ENCODE data around the gene P2RX1. TPM values are rescaled to one million over a fixed set of nuclear protein-coding genes. Genes with fewer than 3 reads are reported as not detected.
A peak's percentile ranks its signal among the peaks of the same experiment; 100 is the strongest.

The P2RX1 gene
- total RNA-seq, 1 donor from 2014 or later = 8.7 TPM

DNA sequence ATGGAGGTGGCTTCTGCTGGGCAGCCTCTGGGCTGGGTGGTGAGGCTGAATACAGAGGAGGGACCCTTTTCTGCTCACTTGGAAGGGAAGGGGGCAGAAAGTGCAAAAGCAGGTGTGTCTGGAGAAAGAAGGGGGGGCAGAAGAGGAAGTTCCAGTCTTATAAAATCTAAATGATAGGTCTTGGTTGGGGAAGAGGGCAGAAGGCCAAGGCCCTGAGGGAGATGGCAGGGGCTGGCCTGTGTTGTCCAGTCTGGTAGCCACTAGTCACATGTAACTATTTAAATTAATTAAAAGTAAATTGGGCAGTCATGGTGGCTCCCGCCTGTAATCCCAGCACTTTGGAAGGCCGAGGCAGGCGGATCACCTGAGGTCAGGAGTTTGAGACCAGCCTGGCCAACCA, 20.9 kb downstream of the P2RX1 start:
- peak overlapping the region; percentile 85 for H3K27ac ChIP-seq

DNA sequence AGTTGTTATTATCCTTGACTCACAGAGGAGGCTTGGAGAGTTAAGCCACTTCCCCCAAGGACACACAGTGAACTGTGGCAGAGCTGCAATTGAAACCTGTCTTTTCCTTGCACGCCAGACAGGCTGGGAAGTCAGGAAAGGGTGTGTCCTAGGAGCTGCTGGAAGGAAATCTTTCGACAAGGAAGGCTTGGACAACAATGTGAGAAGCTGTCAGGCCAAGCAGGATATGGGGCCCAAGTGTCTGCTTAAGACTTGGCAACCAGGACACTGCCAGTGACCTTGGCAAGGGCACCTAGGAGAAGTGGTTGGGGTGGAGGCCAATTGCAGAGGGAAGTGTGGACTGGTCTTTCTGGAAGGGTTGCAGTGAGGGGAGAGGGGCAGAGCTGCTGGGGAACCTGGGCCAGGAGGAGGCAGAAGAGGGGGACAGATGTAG, 21.3 kb downstream of the P2RX1 start:
- Histone ChIP-seq H3K4me3 (no peak overlapping the region), H3K27ac (peak overlapping the region; percentile 85), H3K27me3 (ENCODE audit: low read depth) (no peaks in the 10 kb centered on the region), H3K4me1 (peaks cover 53% of the 10 kb centered on the region), H3K9me3 (no peaks in the 10 kb centered on the region), H3K36me3 (no peaks in the 10 kb centered on the region)
- intact Hi-C loops (cut with DNase I) = no loop called here
- peak; percentile 2 to 21 for ATAC-seq
- DNase-seq = peak; percentile 70
- TF ChIP-seq, protein P1, sequence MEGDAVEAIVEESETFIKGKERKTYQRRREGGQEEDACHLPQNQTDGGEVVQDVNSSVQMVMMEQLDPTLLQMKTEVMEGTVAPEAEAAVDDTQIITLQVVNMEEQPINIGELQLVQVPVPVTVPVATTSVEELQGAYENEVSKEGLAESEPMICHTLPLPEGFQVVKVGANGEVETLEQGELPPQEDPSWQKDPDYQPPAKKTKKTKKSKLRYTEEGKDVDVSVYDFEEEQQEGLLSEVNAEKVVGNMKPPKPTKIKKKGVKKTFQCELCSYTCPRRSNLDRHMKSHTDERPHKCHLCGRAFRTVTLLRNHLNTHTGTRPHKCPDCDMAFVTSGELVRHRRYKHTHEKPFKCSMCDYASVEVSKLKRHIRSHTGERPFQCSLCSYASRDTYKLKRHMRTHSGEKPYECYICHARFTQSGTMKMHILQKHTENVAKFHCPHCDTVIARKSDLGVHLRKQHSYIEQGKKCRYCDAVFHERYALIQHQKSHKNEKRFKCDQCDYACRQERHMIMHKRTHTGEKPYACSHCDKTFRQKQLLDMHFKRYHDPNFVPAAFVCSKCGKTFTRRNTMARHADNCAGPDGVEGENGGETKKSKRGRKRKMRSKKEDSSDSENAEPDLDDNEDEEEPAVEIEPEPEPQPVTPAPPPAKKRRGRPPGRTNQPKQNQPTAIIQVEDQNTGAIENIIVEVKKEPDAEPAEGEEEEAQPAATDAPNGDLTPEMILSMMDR (IDR thresholded peaks at IDR 0.05) = no peak

More for the DNA sequence above, 20.9 kb downstream of the P2RX1 start:
- H3K9me3 ChIP-seq = no peaks in the 10 kb centered on the region
- peaks cover 48% of the 10 kb centered on the region for H3K4me1 ChIP-seq
- ATAC-seq (no peak), DNase-seq (no peak)
- TF ChIP-seq, protein P1 (IDR thresholded peaks at IDR 0.05) = no peak
- H3K27me3 ChIP-seq (ENCODE audit: low read depth) = no peaks in the 10 kb centered on the region
- H3K4me3 ChIP-seq = no peak overlapping the region
- no peaks in the 10 kb centered on the region for H3K36me3 ChIP-seq
- intact Hi-C loops (cut with DNase I) = no loop called here

DNA sequence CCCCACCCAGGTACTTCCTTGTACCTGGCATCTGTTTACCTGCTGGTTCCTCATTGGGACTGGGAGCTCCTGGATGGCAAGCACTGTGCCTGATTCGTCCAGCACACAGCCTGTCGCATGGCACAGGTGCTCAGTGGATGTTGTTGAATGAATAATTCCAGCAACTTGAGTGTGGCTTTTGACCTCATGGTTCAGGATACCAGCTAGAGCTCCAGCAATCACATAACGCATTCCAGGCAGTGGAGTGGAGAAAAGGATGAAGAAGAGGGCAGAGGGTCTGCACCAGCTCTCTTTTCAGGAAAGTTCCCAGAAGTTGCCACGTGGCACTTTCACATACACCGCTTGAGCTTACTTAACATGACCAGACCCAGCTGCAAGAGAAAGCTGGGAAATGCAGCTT, 22.1 kb downstream of the P2RX1 start:
- DNase-seq = no peak
- ATAC-seq = no peak
- TF ChIP-seq, protein P1 (IDR thresholded peaks at IDR 0.05) = no peak
- peaks cover 56% of the 10 kb centered on the region for H3K4me1 ChIP-seq
- intact Hi-C loops (cut with DNase I) = no loop called here
- H3K27ac ChIP-seq = peak overlapping the region; percentile 85
- H3K36me3 ChIP-seq = no peaks in the 10 kb centered on the region
- H3K27me3 ChIP-seq (ENCODE audit: low read depth) = no peaks in the 10 kb centered on the region
- H3K4me3 ChIP-seq = peak overlapping the region; percentile 2
- H3K9me3 ChIP-seq = no peaks in the 10 kb centered on the region

- peak overlapping the region; percentile 85 for H3K27ac ChIP-seq
- ATAC-seq = no peak
- no peaks in the 10 kb centered on the region for H3K27me3 ChIP-seq (ENCODE audit: low read depth)
- H3K9me3 ChIP-seq = no peaks in the 10 kb centered on the region
- H3K36me3 ChIP-seq = no peaks in the 10 kb centered on the region
- TF ChIP-seq, protein P1 (IDR thresholded peaks at IDR 0.05) = no peak
- H3K4me1 ChIP-seq = peaks cover 56% of the 10 kb centered on the region
- intact Hi-C loops (cut with DNase I) = no loop called here
- H3K4me3 ChIP-seq = peak overlapping the region; percentile 84
- DNase-seq = no peak
Measured at GRCh38 chr17:3893720-3894116, 22.5 kb downstream of the P2RX1 start.

- intact Hi-C loops (cut with DNase I) = no loop called here
- H3K27ac ChIP-seq = peak within 1 kb of the TSS; percentile 85
- no peaks in the 10 kb centered on the region for H3K9me3 ChIP-seq
- ATAC-seq = peak; percentile 91 to 92
- TF ChIP-seq, protein P1 (IDR thresholded peaks at IDR 0.05) = no peak
- peak; percentile 94 for DNase-seq
- no peaks in the 10 kb centered on the region for H3K36me3 ChIP-seq
- H3K4me1 ChIP-seq = peaks cover 59% of the 10 kb centered on the region
- peak within 1 kb of the TSS; percentile 84 for H3K4me3 ChIP-seq
- H3K27me3 ChIP-seq (ENCODE audit: low read depth) = no peaks in the 10 kb centered on the region
Measured at GRCh38 chr17:3893003-3893719, 23.1 kb downstream of the P2RX1 start, which contains the start of gene CAMKK1. Gene CAMKK1 (minus strand): TSS chr17:3893053. CDS start chr17:3885687, 7,366 bp downstream.

All from lower lobe of right lung (tissue), 2 donors.